Caki2 (cell line): ENCODE measurements around the gene OR2T12. TPM values are rescaled to one million over a fixed set of nuclear protein-coding genes. Genes with fewer than 3 reads are reported as not detected.
"Not testable (repeated sequence)": the region's sequence is repeated elsewhere in the genome, so short reads cannot be mapped to it uniquely, and the experiment has no call there.

ENCODE experiments used
- DNase-seq: peaks from one replicate; pipeline ENCODE4 v3.0.0-alpha.2; 2015; ENCODE audit warnings: low read depth
- in situ Hi-C: cut with HindIII; loops from 2 replicates; pipeline ENCODE4 v1.10.0; 2016; ENCODE audit warnings: low sequenced_read_pairs, low pct_unique_long_range_greater_than_20kb, mixed read lengths
- total RNA-seq: library from RNA; depleted of rRNA; stranded (reverse); fragments of >200 nt; shearing (Covaris generic); gene quantifications from 2 replicates; pipeline ENCODE4 v1.2.3, GENCODE V29; 2014; ENCODE audit warnings: low replicate concordance; rRNA removed

The OR2T12 gene
- total RNA-seq, result not detected in 2 replicates

GRCh38 chr1:248303324-248303723 lies at the start of gene OR2T12:
Gene OR2T12, minus strand, starts transcription at chr1:248303424. Its CDS starts 7,846 bp downstream, at chr1:248295578.
- in situ Hi-C loops, result no loop called here
- no peak for DNase-seq

- in situ Hi-C loops, result no loop called here
- DNase-seq, result no peak
These were observed 45.3 kb upstream of the OR2T12 start, which contains the start of gene OR14C36 for GRCh38 chr1:248348475-248348874. Gene OR14C36, plus strand, starts transcription at chr1:248348775. Its CDS starts 0 bp downstream, at chr1:248348775.

GRCh38 chr1:248343451-248343850 lies 40.2 kb upstream of the OR2T12 start:
- DNase-seq, result no peak
- in situ Hi-C loops, result no loop called here

- in situ Hi-C loops, result no loop called here
These were observed 21.2 kb upstream of the OR2T12 start, which contains the start of gene OR2M7 for GRCh38 chr1:248324468-248324867. Gene OR2M7, minus strand, starts transcription at chr1:248324568. Its CDS starts 0 bp downstream, at chr1:248324568.

GRCh38 chr1:248316796-248317195 lies 13.6 kb upstream of the OR2T12 start:
- in situ Hi-C loops, result no loop called here
- DNase-seq, result no peak

More at GRCh38 chr1:248324468-248324867, 21.2 kb upstream of the OR2T12 start, which contains the start of gene OR2M7:
- DNase-seq, result no peak

GRCh38 chr1:248306740-248307139 lies 3.5 kb upstream of the OR2T12 start:
- in situ Hi-C loops, DNase-seq: not testable (repeated sequence)

- in situ Hi-C loops, result no loop called here
These were observed 2.9 kb upstream of the OR2T12 start for GRCh38 chr1:248306103-248306502.

GRCh38 chr1:248305672-248306071 lies 2.4 kb upstream of the OR2T12 start:
- in situ Hi-C loops, DNase-seq: not testable (repeated sequence)

More at GRCh38 chr1:248306103-248306502, 2.9 kb upstream of the OR2T12 start:
- DNase-seq, result no peak

- in situ Hi-C loops, result no loop called here
These were observed 14.8 kb downstream of the OR2T12 start for GRCh38 chr1:248288391-248288790.

GRCh38 chr1:248277876-248278275 lies 25.3 kb downstream of the OR2T12 start, which contains the start of gene OR2T33:
Gene OR2T33, minus strand, starts transcription at chr1:248277976. Its CDS starts 4,162 bp downstream, at chr1:248273814.
- DNase-seq, result no peak
- in situ Hi-C loops, result no loop called here

More at GRCh38 chr1:248288391-248288790, 14.8 kb downstream of the OR2T12 start:
- no peak for DNase-seq

GRCh38 chr1:248273225-248273624 lies 30.0 kb downstream of the OR2T12 start:
- in situ Hi-C loops, DNase-seq: not testable (repeated sequence)

GRCh38 chr1:248268178-248268577 lies 35.0 kb downstream of the OR2T12 start:
- in situ Hi-C loops, result no loop called here

GRCh38 chr1:248259309-248259708 lies 43.9 kb downstream of the OR2T12 start:
- DNase-seq, in situ Hi-C loops: not testable (repeated sequence)

More at GRCh38 chr1:248268178-248268577, 35.0 kb downstream of the OR2T12 start:
- no peak for DNase-seq

GRCh38 chr1:248243204-248243603 lies 60.0 kb downstream of the OR2T12 start:
- peak; percentile 31 for DNase-seq
- in situ Hi-C loops, result no loop called here

Other genes starting within 250 kb of the OR2T12 start
- not detected in 2 replicates for gene OR2L13, start 208.2 kb downstream of the OR2T12 start, total RNA-seq
- not detected in 2 replicates for gene OR2M5, start 158.3 kb downstream of the OR2T12 start, total RNA-seq
- not detected in 2 replicates for gene OR2M2, start 128.6 kb downstream of the OR2T12 start, total RNA-seq
- gene OR2M3, start 106.2 kb downstream of the OR2T12 start, total RNA-seq, result not detected in 2 replicates
- gene OR2M4, start 72.0 kb downstream of the OR2T12 start, total RNA-seq, result not detected in 2 replicates
- not detected in 2 replicates for gene OR2T33, start 25.4 kb downstream of the OR2T12 start, total RNA-seq
- gene OR2M7, start 21.1 kb upstream of the OR2T12 start, total RNA-seq, result not detected in 2 replicates
- gene OR14C36, start 45.4 kb upstream of the OR2T12 start, total RNA-seq, result not detected in 2 replicates
- gene OR2T4, start 58.2 kb upstream of the OR2T12 start, total RNA-seq, result not detected in 2 replicates
- gene OR2T6, start 72.3 kb upstream of the OR2T12 start, total RNA-seq, result not detected in 2 replicates
- gene OR2T1, start 99.6 kb upstream of the OR2T12 start, total RNA-seq, result not detected in 2 replicates
- gene OR2T2, start 142.2 kb upstream of the OR2T12 start, total RNA-seq, result not detected in 2 replicates
- not detected in 2 replicates for gene OR2T3, start 169.9 kb upstream of the OR2T12 start, total RNA-seq
- gene OR2T5, start 185.2 kb upstream of the OR2T12 start, total RNA-seq, result not detected in 2 replicates
- gene OR2G6, start 204.6 kb upstream of the OR2T12 start, total RNA-seq, result not detected in 2 replicates